Kidney epithelial cell (primary cell): ENCODE data around the gene MATN1. TPM values are rescaled to one million over a fixed set of nuclear protein-coding genes. Genes with fewer than 3 reads are reported as not detected.

ENCODE experiments used
- DNase-seq: peaks from one replicate; pipeline ENCODE4 v3.0.0-alpha.2; 2010; ENCODE audit warnings: low read depth
- H3K27me3 ChIP-seq: 2 replicates; pipeline ENCODE4 v1.6.0; 2011; ENCODE audit warnings: low read length; ENCODE audit not compliant: control insufficient read depth, insufficient read depth
- H3K36me3 ChIP-seq: 2 replicates; pipeline ENCODE4 v1.5.1; 2011; ENCODE audit warnings: low read length; ENCODE audit not compliant: control insufficient read depth, insufficient read depth
- H3K4me3 ChIP-seq: 2 replicates; pipeline ENCODE4 v1.5.1; 2011; ENCODE audit warnings: low read depth, mild to moderate bottlenecking, control low read depth, low read length
- total RNA-seq: library from RNA; depleted of rRNA; stranded (reverse); fragments of >200 nt; gene quantifications from 2 replicates; pipeline ENCODE4 v1.2.3, GENCODE V29; 2015
- TF ChIP-seq, protein P1 (sequence below): IDR thresholded peaks from 2 replicates; pipeline ENCODE4 v1.5.1; 2011; ENCODE audit warnings: mild to moderate bottlenecking, moderate library complexity, low read length, control low read depth, inconsistent platforms; ENCODE audit not compliant: insufficient read depth, poor library complexity, severe bottlenecking

Gene MATN1
- total RNA-seq, 1 donor from 2014 or later: 0.04 TPM

DNA sequence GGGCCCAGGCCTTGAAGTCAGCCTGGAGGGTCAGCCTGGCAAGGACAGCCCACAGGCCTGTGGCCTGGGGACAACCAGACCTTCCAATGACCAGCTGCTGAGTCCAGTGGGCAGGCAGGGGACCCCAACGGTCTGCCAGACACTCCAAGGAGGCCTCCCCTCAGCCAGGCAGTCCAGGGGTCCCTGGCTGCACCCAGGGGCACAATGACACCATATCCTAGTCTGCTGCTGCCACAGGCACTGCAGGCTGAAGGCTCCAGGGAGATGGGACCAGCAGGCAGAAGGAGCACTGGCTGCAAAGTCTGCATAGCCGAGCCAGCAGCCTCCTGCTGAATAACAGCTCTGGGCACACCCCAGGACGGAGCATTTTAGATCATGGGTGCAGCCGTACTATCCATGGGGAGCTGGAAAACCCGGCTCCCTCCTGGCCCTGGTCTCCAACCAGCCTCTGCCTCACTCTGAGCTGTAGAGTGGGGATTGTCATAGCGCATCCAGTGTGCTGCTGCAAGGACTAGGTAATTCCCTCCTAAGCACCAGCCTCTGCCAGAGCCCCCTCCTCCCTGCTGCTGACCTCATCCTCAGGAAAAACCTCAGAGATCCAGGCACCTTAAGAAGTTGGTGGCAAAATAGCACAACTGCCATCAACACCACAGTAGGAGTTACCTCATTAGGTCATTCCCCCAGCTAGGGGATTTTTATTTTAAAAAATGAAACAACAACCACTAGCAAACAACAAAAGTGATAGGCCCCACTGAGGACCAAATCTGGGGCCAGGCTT lies 39.0 kb upstream of the MATN1 start:
- Histone ChIP-seq H3K4me3 (no peak overlapping the region), H3K27me3 (no peaks in the 10 kb centered on the region), H3K36me3 (no peaks in the 10 kb centered on the region)
- DNase-seq: no peak
- TF ChIP-seq, protein P1, sequence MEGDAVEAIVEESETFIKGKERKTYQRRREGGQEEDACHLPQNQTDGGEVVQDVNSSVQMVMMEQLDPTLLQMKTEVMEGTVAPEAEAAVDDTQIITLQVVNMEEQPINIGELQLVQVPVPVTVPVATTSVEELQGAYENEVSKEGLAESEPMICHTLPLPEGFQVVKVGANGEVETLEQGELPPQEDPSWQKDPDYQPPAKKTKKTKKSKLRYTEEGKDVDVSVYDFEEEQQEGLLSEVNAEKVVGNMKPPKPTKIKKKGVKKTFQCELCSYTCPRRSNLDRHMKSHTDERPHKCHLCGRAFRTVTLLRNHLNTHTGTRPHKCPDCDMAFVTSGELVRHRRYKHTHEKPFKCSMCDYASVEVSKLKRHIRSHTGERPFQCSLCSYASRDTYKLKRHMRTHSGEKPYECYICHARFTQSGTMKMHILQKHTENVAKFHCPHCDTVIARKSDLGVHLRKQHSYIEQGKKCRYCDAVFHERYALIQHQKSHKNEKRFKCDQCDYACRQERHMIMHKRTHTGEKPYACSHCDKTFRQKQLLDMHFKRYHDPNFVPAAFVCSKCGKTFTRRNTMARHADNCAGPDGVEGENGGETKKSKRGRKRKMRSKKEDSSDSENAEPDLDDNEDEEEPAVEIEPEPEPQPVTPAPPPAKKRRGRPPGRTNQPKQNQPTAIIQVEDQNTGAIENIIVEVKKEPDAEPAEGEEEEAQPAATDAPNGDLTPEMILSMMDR: no peak

DNA sequence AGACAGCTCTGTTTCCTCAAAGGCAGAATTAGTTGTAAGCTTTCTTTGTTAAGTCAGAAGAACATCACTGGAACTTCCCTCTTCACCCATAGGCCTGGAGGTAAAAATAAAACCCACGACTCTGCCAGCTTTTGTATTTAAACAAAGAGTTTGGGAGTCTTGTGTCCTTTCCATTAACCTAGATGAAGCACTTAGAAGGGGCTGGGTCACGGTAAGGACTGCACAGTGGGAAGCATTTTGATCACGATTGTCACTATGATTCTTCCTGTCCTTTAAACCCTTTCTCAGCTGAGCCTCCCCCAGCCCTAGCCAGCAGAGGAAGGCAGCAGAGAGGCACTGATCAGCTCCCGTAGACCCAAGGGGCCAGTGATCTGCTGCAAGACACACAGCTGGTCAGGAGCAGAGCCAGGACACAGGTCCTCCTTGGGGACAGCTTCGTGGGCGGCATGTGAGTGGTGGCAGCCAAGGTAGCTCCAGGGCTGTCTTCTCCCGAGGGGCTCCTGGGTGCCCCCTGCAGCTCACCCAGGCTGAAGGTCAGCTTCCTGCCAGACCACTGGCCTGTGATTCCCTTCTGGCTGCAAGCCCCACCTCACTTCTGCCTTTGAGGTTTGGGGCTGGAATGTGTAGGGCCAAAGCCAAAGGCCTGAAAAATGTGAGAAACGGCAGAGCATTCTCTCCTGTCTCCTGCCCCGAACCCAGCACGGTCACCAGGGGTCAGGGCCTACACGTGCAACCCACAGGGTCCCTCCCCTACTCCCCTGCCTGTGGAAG lies 38.2 kb upstream of the MATN1 start:
- Histone ChIP-seq H3K27me3 (no peaks in the 10 kb centered on the region), H3K36me3 (no peaks in the 10 kb centered on the region), H3K4me3 (no peak overlapping the region)
- DNase-seq: no peak
- TF ChIP-seq, protein P1: no peak

DNA sequence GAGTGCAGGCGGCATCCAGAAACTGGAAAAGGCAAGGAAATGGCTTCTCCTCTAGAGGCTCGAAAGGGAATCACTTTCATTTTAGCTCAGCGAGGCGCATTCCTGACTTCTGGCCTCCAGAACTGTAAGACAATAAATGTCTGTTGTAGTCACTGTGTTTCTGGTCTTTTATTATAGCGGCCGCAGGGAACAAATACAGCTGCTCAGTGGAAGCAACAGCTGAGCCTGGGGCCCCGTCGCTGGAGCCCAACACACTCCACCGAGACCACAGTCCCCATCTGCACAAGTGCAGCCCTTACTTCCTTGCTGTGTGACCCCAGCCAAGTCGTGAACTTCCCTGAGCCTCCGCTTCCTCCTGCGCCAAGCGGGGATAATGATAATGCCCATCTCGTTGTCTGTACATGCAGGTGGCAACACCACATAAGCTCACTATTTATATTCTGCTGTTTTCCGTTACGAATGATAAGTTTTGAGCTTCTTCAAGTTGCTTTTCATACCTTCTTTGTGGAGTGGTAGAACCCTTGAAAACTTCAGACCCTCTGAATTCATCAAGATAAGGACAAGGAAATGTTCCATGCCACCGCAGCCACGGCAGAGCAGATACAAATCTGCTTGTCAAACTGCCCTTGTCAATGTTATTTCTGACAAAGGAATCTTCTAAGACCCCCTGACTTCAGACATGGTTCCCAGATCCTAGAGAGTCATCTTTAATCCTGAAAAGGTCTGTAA lies 37.4 kb upstream of the MATN1 start:
- TF ChIP-seq, protein P1: no peak
- no peaks in the 10 kb centered on the region for H3K36me3 ChIP-seq
- DNase-seq: no peak
- no peak overlapping the region for H3K4me3 ChIP-seq
- no peaks in the 10 kb centered on the region for H3K27me3 ChIP-seq

DNA sequence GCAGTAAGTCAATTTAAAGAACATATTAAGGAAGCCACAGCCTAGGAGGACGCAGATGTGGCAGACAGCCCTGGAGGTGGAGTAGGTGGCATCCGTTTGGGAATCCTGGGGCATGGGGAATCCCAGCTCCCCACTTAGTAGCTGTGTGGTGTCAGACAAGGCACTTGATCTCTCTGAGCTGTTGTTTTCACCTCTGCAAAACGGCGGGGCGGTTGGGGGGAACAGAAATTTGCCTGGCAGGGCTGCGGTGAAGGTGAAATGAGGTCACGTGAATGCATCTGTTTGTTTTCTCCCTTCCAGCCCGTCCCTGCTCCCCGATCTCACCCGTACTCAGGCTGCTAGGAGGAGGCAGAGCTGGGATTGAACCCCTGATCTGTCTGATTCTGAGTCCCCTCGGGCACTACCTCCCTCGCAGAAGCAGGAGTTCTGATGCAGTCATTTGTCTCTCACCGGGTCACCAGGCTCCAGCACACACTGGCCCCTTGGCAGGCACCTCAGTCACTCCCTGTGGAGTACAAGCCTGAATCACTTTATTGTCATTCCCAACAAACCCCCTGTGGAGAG lies 36.4 kb upstream of the MATN1 start:
- no peaks in the 10 kb centered on the region for H3K36me3 ChIP-seq
- TF ChIP-seq, protein P1: no peak
- no peak for DNase-seq
- H3K27me3 ChIP-seq: no peaks in the 10 kb centered on the region
- H3K4me3 ChIP-seq: no peak overlapping the region

DNA sequence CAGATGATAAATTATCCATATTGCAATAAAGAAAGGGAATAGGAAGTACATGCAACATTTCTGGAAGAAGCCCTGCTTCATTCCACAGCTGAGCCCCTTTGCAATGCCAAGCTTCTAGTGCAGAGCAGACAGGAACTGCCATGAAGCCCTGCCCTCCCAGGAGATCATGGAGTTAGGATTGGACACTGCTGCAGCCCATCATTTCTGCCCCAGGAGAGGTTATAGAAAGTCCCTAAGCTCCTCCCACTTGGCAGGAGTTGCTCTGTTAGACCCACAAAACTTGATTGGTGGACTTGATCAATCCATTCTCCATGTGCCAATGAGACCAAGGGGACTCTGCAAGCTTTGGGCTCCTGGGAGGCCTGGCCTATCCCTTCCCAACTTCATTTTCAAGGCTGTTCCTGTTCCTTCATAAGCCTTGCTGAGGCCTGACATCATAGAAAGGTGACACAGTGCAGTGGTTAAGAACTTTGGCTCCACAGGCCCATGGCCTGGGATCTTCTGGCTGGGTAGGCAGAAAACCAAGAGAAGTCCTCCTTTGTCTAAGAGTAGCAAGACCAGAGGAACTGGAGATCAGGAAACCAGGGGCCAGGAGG lies 35.5 kb upstream of the MATN1 start:
- Histone ChIP-seq H3K4me3 (no peak overlapping the region), H3K27me3 (no peaks in the 10 kb centered on the region), H3K36me3 (no peaks in the 10 kb centered on the region)
- TF ChIP-seq, protein P1: no peak
- DNase-seq: no peak
